SK-N-MC (cell line): ENCODE results near the gene C12orf42.

Experiments used
- DNase-seq: peaks from one replicate; pipeline ENCODE4 v3.0.0-alpha.2; 2011; ENCODE audit warnings: low read depth, low spot score
- H3K27ac ChIP-seq: fragments of 200-600 bp; sonication (generic); 2 replicates; pipeline ENCODE4 v1.5.1; 2016; ENCODE audit warnings: mixed run types
- H3K36me3 ChIP-seq: fragments of 200-600 bp; sonication (generic); 2 replicates; pipeline ENCODE4 v1.6.1; 2017; ENCODE audit warnings: antibody characterized with exemption, low read length, mixed read lengths; ENCODE audit not compliant: insufficient read depth
- H3K4me3 ChIP-seq: fragments of 200-600 bp; sonication (generic); 2 replicates; pipeline ENCODE4 v1.5.1; 2016
- H3K9ac ChIP-seq: fragments of 200-600 bp; sonication (generic); 2 replicates; pipeline ENCODE4 v1.8.0; 2017; ENCODE audit warnings: mixed run types, mixed read lengths; ENCODE audit not compliant: insufficient read length
- H3K9me3 ChIP-seq: fragments of 200-600 bp; sonication (generic); 2 replicates; pipeline ENCODE4 v1.6.1; 2017; ENCODE audit warnings: low read depth, mild to moderate bottlenecking, antibody characterized with exemption, low read length, moderate library complexity, mixed read lengths
- EZH2 ChIP-seq: fragments of 200-600 bp; sonication (generic); IDR thresholded peaks from one replicate; pipeline ENCODE4 v1.6.1; 2017; ENCODE audit warnings: antibody characterized with exemption
- FOXP2 ChIP-seq: optimal IDR thresholded peaks from 2 replicates; pipeline ENCODE3; 2011; ENCODE audit warnings: mild to moderate bottlenecking, moderate library complexity; ENCODE audit not compliant: insufficient read depth; ENCODE audit errors: extremely low read length, control extremely low read depth
- POLR2AphosphoS5 ChIP-seq: IDR thresholded peaks from 2 replicates; pipeline ENCODE4 v1.6.1; 2012; ENCODE audit warnings: mild to moderate bottlenecking, low read depth, low read length, borderline replicate concordance

The C12orf42 gene

GRCh38 chr12:103354403-103354802, 141.4 kb downstream of the C12orf42 start:
- no peaks in the 10 kb centered on the region for H3K9me3 ChIP-seq
- H3K4me3 ChIP-seq: no peak overlapping the region
- DNase-seq: no peak
- no peak overlapping the region for H3K27ac ChIP-seq
- TF ChIP-seq FOXP2 (no peak), POLR2AphosphoS5 (no peak), EZH2 (no peak)
- no peak overlapping the region for H3K9ac ChIP-seq
- no peaks in the 10 kb centered on the region for H3K36me3 ChIP-seq

- Histone ChIP-seq H3K27ac (no peak overlapping the region), H3K4me3 (no peak overlapping the region), H3K9ac (no peak overlapping the region), H3K9me3 (no peaks in the 10 kb centered on the region), H3K36me3 (no peaks in the 10 kb centered on the region)
- no peak for DNase-seq
- no peak for TF ChIP-seq EZH2
- TF ChIP-seq FOXP2: no peak
- no peak for TF ChIP-seq POLR2AphosphoS5
These were observed 141.9 kb downstream of the C12orf42 start for GRCh38 chr12:103353913-103354312.

GRCh38 chr12:103350116-103350515, 145.7 kb downstream of the C12orf42 start:
- DNase-seq: no peak
- Histone ChIP-seq H3K36me3 (no peaks in the 10 kb centered on the region), H3K4me3 (no peak overlapping the region), H3K9me3 (no peaks in the 10 kb centered on the region), H3K9ac (no peak overlapping the region), H3K27ac (no peak overlapping the region)
- TF ChIP-seq EZH2 (no peak), POLR2AphosphoS5 (no peak), FOXP2 (no peak)

GRCh38 chr12:103348935-103349334, 146.8 kb downstream of the C12orf42 start:
- Histone ChIP-seq H3K4me3 (no peak overlapping the region), H3K27ac (no peak overlapping the region), H3K9ac (no peak overlapping the region), H3K9me3 (no peaks in the 10 kb centered on the region), H3K36me3 (no peaks in the 10 kb centered on the region)
- no peak for TF ChIP-seq EZH2
- TF ChIP-seq POLR2AphosphoS5: no peak
- DNase-seq: no peak

- DNase-seq: no peak
- Histone ChIP-seq H3K9me3 (no peaks in the 10 kb centered on the region), H3K9ac (no peak overlapping the region), H3K27ac (no peak overlapping the region), H3K4me3 (no peak overlapping the region), H3K36me3 (no peaks in the 10 kb centered on the region)
- TF ChIP-seq EZH2: no peak
- TF ChIP-seq POLR2AphosphoS5: no peak
- TF ChIP-seq FOXP2: no peak
These were observed 158.8 kb downstream of the C12orf42 start for GRCh38 chr12:103336940-103337339.

GRCh38 chr12:103334466-103334865, 161.3 kb downstream of the C12orf42 start:
- TF ChIP-seq EZH2 (no peak), FOXP2 (no peak), POLR2AphosphoS5 (no peak)
- DNase-seq: no peak

GRCh38 chr12:103333676-103334075, 162.1 kb downstream of the C12orf42 start:
- TF ChIP-seq FOXP2: no peak
- no peak for TF ChIP-seq POLR2AphosphoS5
- TF ChIP-seq EZH2: no peak

More at GRCh38 chr12:103334466-103334865, 161.3 kb downstream of the C12orf42 start:
- Histone ChIP-seq H3K4me3 (no peak overlapping the region), H3K9ac (no peak overlapping the region), H3K9me3 (no peaks in the 10 kb centered on the region), H3K36me3 (no peaks in the 10 kb centered on the region), H3K27ac (no peak overlapping the region)

GRCh38 chr12:103331643-103332042, 164.1 kb downstream of the C12orf42 start:
- TF ChIP-seq POLR2AphosphoS5: no peak
- no peak for TF ChIP-seq EZH2
- no peak for TF ChIP-seq FOXP2
- H3K4me3 ChIP-seq: no peak overlapping the region
- H3K36me3 ChIP-seq: no peaks in the 10 kb centered on the region
- DNase-seq: no peak
- no peak overlapping the region for H3K9ac ChIP-seq
- no peaks in the 10 kb centered on the region for H3K9me3 ChIP-seq
- no peak overlapping the region for H3K27ac ChIP-seq

More at GRCh38 chr12:103333676-103334075, 162.1 kb downstream of the C12orf42 start:
- Histone ChIP-seq H3K36me3 (no peaks in the 10 kb centered on the region), H3K4me3 (no peak overlapping the region), H3K9ac (no peak overlapping the region), H3K9me3 (no peaks in the 10 kb centered on the region), H3K27ac (no peak overlapping the region)
- no peak for DNase-seq

- H3K9me3 ChIP-seq: no peaks in the 10 kb centered on the region
- H3K4me3 ChIP-seq: no peak overlapping the region
- H3K27ac ChIP-seq: no peak overlapping the region
- no peak overlapping the region for H3K9ac ChIP-seq
- H3K36me3 ChIP-seq: no peaks in the 10 kb centered on the region
- no peak for TF ChIP-seq FOXP2
- TF ChIP-seq POLR2AphosphoS5: no peak
- TF ChIP-seq EZH2: no peak
- DNase-seq: no peak
These were observed 165.1 kb downstream of the C12orf42 start for GRCh38 chr12:103330672-103331071.
